GM15510 (cell line): ENCODE measurements around the gene MIGA1.

Experiments used
- POLR2A ChIP-seq: IDR thresholded peaks from 3 replicates; pipeline ENCODE4 v1.6.1; 2011; ENCODE audit warnings: borderline replicate concordance; ENCODE audit not compliant: insufficient read length; ENCODE audit errors: extremely low read depth

The MIGA1 gene

DNA sequence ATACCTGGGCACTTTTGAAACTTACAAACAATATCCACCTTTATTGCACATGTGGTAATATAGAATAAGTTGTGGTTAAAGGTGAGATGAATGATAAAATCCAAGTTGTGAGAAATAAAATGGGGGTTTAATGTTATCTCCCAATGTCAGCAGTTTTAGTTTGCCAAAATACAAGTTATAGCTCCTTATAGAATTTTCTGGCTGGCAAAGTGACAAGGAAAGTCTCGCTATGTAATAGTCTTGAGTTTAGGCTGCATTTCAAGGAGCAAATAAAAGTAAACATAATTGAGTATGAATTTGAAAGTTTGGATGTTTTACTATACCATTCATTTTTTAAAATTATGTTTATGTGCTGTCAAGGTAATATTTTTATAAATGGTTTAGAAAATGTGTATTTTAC is 94.0 kb downstream of the MIGA1 start:
- no peak for TF ChIP-seq POLR2A

DNA sequence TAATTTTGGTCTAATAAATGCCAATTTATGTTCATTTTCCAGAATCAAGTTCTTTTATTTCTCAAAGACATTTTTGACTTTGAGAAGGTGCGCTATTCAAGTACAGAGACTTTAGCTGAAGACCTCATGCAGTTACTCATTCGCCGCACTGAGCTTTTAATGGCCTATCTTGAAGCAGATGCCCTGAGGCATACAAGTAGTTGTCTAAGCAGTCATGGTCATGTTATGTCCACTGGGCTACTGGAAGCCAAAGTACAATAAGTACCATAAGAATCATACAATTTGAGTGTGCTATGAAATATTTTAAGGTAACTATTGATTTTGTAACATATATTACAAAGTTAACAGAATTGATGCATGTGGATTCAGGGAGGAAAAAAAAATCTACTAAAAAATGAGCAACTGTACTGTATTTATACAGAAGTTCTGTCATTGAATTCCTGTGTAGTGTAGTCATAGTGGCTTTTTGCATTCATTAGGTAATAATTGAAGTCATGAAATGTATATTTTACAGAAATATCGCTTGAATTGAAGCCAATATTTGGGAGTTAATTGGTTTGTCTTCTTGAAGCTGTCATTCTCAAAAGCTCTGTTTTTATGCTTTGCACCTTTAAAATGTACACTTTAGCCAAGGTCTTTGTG is 95.5 kb downstream of the MIGA1 start:
- no peak for TF ChIP-seq POLR2A

DNA sequence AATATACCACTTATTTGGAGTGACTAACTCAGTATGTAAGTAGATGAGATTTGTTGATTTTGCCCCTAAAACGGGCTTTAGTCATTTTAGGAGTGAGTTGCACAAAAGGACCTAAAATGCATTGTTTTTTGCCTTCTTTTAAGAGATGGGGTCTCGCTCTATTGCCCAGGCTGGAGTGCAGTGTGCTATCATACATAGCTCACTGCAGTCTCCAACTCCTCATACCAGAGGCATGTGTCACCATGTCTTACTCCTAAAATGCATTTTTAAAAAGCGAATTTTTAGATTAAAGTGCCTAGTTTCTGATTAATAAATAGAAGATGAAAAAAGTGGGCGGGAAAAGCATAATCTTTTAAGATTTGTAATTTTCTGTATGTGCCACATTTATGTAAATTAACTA is 97.4 kb downstream of the MIGA1 start:
- no peak for TF ChIP-seq POLR2A

DNA sequence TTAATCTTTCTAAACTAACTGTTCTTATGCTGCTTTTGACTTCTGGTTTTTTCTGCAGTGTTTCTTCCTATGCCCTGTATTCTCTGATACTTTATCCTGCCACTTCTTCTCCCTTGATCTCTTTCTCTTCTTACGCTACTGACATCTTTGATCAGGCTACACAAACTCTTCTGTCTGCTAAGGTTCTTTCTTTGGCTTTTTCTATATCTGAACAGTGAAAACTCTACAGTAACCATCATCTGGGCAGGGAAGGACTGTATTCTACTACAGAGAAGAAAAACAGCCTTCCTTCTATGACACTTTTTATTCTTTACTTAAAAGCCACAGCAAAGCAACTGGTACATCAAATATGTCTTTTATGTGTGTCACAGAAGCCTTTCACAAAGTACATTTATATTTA is 101.6 kb downstream of the MIGA1 start:
- no peak for TF ChIP-seq POLR2A

DNA sequence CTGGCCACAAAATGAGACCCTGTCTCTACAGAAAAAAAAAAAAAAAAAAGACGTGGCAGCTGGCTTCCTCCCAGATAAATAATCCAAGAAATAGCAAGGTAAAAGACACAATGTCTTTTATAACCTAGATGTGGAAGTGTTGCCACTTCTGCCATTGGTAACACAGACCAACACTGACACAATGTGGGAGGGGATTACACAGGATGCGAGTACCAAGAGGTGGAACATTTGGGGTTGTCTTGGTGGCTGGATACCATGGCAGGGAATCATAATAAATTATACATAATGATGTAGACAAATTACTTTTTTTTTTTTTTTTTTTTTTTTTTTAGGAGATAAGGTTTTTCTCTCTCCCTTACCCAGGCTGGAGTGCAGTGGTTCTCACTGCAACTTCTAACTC is 103.0 kb downstream of the MIGA1 start:
- TF ChIP-seq POLR2A: no peak

DNA sequence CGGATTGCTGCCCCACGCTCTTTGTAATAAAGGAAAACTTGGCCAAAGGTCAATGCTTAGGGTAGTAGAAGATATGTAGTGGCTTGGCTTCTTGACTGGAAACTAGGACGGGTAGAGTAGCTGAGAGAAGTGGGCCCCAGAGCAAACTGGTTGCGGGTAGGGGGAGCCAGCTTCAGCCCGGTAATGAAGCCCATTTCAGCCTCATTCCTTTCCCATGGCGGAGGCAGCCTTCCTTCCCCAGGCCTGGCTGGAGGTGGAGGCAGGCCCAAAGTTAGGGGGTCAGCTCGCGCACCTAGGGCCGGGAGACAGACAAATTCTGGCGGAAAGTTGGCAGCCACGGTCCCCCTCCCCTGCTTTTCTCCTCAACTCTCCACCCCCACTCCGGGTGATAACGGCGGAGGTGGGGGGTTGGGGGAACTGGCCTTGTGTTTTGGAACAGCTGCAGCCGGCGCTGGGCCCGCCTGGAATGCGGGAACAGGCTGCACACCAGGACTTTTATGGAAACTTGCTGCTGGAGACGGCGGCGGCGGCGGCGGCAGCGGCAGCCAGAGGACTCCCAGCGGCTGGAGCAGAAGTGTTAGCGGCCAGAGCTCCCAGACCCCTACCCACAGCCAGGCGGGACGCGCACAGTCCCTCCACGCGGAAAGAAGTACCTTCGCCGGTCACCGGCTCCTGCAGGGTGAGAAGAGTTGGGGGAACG is 108.8 kb downstream of the MIGA1 start, which contains the start of gene NEXN:
Gene NEXN (plus strand): TSS at position 544 of the 700 bp plus-strand sequence. CDS start 27,483 bp downstream, outside the sequence.
- TF ChIP-seq POLR2A: no peak

DNA sequence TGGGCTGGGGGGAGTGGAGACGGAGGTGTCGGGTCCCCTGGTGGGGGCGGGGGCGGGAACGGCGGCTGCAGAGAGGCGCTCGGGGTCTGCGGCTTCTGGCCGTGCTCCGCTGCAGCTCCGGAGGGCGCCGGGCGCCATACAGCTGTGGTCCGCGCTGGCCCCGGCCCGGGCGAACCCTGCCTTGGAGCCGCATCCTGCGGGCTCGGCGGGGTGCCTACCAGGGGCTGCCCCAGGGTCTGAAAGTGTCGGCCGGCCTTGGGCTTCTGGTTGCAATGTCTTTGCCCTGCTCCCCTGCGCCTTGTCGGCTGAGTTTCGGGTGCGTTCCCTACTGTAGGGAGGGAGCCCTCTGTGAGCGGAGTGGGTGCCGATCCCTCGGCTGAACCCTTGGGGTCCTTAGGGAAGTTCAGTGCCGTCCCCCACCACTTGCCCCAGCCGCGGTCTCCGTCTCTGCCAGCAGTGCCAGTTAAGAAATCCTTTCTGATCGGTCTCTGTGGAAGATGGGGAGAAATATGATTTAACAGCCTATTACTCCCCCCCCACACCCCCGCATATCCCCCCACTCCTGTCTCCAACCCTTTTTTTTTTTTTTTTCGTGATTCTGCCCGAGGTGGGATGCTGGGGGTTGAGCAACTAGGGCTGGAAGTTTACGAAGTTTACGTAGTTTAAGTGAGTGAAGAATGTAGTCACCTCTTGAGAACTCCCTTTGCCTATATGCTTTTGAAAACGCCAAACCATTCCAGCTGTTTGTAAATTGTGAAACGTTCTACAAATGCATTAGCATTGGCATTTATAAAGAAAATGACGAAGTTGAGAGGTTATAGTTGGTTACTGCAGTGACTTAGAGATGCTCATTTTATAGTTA is 109.6 kb downstream of the MIGA1 start:
- no peak for TF ChIP-seq POLR2A

DNA sequence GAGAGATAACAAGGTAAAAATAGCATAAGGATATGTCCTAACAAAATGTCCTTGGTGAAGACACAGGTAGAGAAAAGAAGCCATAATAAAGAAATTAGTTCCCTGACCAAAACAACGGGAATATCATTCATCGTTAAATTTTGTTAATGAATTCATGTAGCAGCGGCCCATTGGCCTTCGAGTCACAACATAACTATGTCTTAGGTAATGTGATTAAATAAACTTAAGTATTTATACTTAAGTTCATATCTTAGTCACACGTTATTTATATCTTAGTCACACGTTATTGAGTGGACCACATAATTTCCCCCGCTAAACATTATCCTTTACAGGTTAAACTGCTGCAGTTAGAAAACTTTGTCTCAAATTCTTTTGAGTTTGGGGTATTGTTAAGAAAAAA is 110.2 kb downstream of the MIGA1 start:
- no peak for TF ChIP-seq POLR2A

DNA sequence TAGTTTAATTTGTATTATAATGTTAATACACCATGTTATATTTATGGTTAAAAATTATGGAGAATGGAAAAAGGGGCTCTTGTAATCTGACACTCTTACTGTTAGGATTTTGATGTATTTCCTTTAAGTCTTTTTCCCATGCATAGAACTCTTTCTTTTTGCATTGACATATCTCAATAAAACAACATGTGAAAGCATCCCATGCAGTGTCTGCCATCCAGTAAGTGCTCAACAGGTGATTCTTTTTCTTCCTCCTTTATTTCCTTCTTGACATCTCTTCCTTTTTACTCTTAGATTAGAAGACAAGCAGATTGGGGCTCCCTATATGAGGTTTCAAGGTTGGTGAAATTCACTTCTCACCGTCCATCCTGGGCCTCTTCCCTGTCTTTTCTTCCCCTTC is 111.8 kb downstream of the MIGA1 start:
- no peak for TF ChIP-seq POLR2A

DNA sequence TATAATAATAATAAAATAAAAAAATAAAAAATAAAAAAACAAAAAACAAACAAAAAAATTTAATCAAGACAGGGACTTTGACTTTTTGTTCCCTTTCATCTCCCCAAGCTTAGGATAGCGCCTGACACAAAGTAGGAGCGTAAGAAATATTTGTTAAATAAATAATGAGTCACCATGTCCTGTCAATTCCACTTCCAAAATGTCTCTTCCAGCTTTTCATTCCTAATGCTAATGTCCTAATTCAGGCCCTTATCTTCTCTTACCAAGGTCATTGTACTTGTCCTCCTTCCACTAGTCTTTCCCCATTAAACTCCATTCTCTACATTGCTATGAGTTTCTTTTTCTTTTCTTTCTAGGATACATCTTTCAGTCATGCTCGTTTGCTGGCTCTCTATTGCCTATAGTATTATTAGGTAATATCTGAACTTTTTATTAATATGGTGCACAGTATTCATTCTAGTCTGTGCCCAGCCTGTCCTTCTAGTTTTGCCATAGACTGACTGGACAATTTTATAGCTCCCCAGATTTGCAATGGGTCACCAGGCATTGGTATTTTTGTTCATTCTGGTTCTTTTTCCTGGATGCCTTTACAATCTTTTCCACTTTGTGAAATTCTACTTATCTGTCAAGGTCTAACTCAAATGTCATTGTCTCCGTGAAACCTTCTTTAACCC is 120.3 kb downstream of the MIGA1 start:
- TF ChIP-seq POLR2A: no peak

DNA sequence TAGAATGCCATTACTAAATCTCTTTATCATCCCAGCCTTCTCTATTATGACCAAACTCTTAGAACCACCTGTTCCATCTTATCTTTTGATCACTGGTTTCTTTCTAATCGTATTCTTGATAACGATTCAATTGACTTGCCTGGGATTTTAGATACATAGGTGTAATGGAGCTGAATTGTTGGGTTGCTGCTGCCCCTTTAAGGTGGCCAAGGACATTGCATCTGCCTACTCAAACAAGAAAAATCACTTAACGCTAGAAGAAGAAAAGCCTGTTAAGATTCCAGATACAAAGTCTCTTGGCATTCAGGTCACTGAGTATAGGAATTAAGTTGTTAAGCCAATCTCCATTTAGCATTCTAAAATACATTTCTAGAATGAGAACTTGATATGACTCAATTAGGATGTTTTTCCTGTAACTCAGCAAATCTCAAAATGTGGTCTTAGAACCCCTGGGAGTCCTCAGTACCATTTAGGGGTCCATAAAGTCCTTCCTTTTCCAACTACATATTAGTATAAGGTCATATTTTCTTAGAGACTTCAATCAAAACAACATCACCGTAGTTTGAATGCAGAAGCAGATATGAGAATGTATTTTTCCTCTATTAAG is 121.3 kb downstream of the MIGA1 start:
- no peak for TF ChIP-seq POLR2A

DNA sequence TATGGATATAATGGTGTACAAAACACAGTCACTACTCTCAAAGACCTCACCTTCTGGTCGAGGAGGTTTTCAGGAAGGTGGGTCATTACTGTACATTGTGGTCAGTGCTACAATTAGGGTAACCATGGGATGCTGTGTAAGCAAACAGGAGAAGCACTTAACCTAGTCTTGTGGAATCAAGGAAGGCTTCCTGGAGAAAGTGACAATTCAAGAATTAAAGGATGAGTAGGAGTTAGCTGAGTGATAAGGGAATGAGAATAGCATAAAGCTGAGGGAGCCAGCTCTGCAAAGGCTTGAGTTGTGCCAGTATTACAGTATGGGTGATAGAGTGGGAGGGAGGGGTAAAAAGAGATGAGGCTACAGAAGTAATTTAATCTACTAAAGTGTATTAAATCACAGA is 126.2 kb downstream of the MIGA1 start:
- no peak for TF ChIP-seq POLR2A

DNA sequence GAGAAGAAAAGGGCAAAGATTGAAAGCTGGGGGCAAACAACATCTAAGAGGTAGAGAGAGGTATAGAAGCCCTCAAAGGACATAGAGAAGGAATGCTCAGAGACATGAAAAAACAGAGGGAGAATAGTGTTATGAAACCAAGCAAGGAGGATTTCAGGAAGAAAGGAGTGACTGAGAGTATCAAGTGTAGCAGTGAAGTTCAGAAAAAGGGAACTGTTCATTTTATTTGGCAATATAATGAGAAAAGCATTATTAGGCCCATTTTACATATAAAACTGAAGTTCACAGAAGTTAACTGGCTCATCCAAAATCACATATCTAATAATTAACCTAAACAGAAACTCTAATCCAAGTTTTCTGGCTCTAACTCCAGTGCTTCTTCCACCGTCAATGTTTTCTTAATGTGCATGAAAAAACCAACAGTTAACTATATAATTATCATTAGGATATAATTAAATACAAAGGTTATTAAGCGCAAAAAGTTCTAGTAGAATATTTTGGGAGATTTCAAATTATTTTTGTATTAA is 126.6 kb downstream of the MIGA1 start:
- no peak for TF ChIP-seq POLR2A

DNA sequence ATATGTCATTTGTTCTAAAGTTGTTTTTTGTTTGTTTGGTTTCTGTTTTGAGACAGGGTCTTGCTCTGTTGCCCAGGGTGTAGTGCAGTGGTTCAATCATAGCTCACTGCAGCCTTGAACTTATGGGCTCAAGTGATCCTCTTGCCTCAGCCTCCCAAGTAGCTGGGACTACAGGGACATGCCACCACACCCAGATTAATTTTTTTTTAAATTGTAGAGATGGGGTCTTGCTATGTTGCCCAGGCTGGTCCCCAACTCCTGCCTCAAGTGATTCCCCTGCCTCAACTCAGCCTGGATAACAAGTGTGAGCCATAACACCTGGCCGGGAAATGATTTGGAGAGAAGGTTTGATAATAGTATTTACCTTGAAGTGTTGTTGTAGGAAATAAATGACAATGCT is 127.2 kb downstream of the MIGA1 start:
- TF ChIP-seq POLR2A: no peak

DNA sequence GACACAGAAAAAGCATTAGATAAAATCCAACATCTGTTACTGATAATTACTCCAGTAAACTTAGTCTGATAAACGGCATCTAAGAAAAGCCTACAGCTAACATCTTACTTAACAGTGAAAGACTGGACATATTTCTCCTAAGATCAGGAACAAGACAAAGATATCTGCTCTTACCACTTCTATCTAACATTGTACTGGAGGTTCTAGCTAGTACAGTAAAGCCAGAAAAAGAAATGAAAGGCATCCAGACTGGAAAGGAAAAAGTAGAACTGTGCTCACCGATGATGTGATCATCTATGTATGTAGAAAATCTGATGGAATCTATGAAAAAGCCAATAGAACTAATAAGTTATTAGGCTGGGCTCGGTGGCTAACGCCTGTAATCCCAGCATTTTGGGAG is 130.7 kb downstream of the MIGA1 start:
- TF ChIP-seq POLR2A: no peak

DNA sequence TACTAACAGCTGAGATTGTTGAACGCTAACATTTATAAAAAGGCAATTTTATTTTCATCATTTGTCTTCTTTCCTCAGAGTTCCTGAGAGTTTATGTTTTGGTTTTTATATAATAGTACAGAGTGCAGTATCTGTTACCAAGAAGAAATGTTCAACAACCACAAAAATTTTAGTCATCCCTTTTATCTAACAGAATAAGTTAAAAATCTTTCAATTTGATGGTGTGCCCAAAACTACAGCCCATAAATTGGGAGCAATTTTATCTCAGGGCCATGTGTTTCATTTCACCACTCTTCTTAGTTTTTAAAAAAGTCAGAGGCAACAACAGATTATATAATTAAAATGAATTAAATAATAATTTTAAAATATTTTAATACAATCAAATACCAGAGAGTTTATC is 146.1 kb downstream of the MIGA1 start:
- TF ChIP-seq POLR2A: no peak
